ENCODE measurements around the gene ST3GAL6.

GRCh38 chr3:98765721-98766120, 2.6 kb downstream of the ST3GAL6 start:
- TF ChIP-seq EZH2 (optimal IDR thresholded peaks at IDR 0.05; ENCODE audit: low read depth, low read length) = no peak
- TF ChIP-seq CTCF (IDR thresholded peaks at IDR 0.05; ENCODE audit: low read length) = no peak
- no peak for TF ChIP-seq EZH2phosphoT487 (IDR thresholded peaks at IDR 0.05; ENCODE audit: low read length)

Data from MM.1S (cell line).